HepG2 (cell line): ENCODE measurements around the gene ZNF416. TPM values are rescaled to one million over a fixed set of nuclear protein-coding genes. Genes with fewer than 3 reads are reported as not detected.
A peak's percentile ranks its signal among the peaks of the same experiment; 100 is the strongest.

Experiments used
- AGO2 ChIP-seq: fragments of 200-400 bp; formaldehyde crosslinking; optimal IDR thresholded peaks from 2 replicates; pipeline ENCODE3; 2017; ENCODE audit warnings: mild to moderate bottlenecking, low read depth, low read length, moderate library complexity
- ARHGAP35 ChIP-seq: sonication (generic); formaldehyde crosslinking; IDR thresholded peaks from 2 replicates; pipeline ENCODE4 v1.9.0; 2022; ENCODE audit warnings: mild to moderate bottlenecking, inconsistent platforms, moderate library complexity, missing genetic modification reagents, borderline replicate concordance
- KDM4B ChIP-seq: sonication (generic); formaldehyde crosslinking; IDR thresholded peaks from 2 replicates; pipeline ENCODE4 v1.4.0; 2020; ENCODE audit warnings: missing genetic modification reagents
- STAT6 ChIP-seq: sonication (generic); formaldehyde crosslinking; IDR thresholded peaks from 2 replicates; pipeline ENCODE4 v1.4.0; 2020; ENCODE audit warnings: missing genetic modification reagents, mild to moderate bottlenecking, borderline replicate concordance
- ZBTB10 ChIP-seq: sonication (generic); formaldehyde crosslinking; IDR thresholded peaks from 2 replicates; pipeline ENCODE4 v1.4.0; 2020; ENCODE audit warnings: missing genetic modification reagents, borderline replicate concordance
- ZNF569 ChIP-seq: sonication (generic); formaldehyde crosslinking; IDR thresholded peaks from 2 replicates; pipeline ENCODE4 v1.5.0; 2020; ENCODE audit warnings: mild to moderate bottlenecking, missing genetic modification reagents, moderate library complexity, borderline replicate concordance
- polyA plus RNA-seq, 8 experiments: library from polyadenylated mRNA; depleted of rRNA in 3 of 8; stranded (reverse) in 7 of 8; unstranded in 1 of 8; fragments of >200 nt; fragmentation: Illumina TruSeq in 4 of 8; extraction: Trizol in 4 of 8; gene quantifications; 2 replicates each; pipeline versions ENCODE4 v1.2.1 to v1.2.3, GENCODE V29; 2011 to 2016; ENCODE audit warnings: low read depth in 4 of 8, missing spikeins in 1 of 8, mixed read lengths in 1 of 8; ENCODE audit not compliant: insufficient read depth in 1 of 8
- total RNA-seq, 5 experiments: library from RNA; depleted of rRNA; stranded (reverse); fragments of >200 nt; fragmentation: Illumina TruSeq; extraction: Trizol; gene quantifications; 2 replicates each; pipeline ENCODE4 v1.2.3, GENCODE V29; 2016; ENCODE audit warnings: low read depth in 1 of 5
- TF ChIP-seq, protein P1 (sequence below): sonication (generic); formaldehyde crosslinking; IDR thresholded peaks from 2 replicates; pipeline ENCODE4 v1.5.0; 2020; ENCODE audit warnings: mild to moderate bottlenecking, missing genetic modification reagents, borderline replicate concordance
- TF ChIP-seq, protein P2 (sequence below): sonication (generic); formaldehyde crosslinking; IDR thresholded peaks from 2 replicates; pipeline ENCODE4; 2020; ENCODE audit warnings: missing genetic modification reagents, mild to moderate bottlenecking, borderline replicate concordance
- TF ChIP-seq, protein P3 (sequence below): sonication (generic); formaldehyde crosslinking; IDR thresholded peaks from 2 replicates; pipeline ENCODE4 v1.5.1; 2020; ENCODE audit warnings: mild to moderate bottlenecking, missing genetic modification reagents, moderate library complexity

Gene ZNF416
- total and polyA plus RNA-seq, 2 of the 13 experiments (the other 11 are each of a cell fraction or from before 2014, with no cell fraction given) = 1.5 to 5.3 TPM

GRCh38 chr19:57599761-57600383, 21.2 kb upstream of the ZNF416 start, which contains the start of gene ZNF530 (continued):
- TF ChIP-seq, protein P1, sequence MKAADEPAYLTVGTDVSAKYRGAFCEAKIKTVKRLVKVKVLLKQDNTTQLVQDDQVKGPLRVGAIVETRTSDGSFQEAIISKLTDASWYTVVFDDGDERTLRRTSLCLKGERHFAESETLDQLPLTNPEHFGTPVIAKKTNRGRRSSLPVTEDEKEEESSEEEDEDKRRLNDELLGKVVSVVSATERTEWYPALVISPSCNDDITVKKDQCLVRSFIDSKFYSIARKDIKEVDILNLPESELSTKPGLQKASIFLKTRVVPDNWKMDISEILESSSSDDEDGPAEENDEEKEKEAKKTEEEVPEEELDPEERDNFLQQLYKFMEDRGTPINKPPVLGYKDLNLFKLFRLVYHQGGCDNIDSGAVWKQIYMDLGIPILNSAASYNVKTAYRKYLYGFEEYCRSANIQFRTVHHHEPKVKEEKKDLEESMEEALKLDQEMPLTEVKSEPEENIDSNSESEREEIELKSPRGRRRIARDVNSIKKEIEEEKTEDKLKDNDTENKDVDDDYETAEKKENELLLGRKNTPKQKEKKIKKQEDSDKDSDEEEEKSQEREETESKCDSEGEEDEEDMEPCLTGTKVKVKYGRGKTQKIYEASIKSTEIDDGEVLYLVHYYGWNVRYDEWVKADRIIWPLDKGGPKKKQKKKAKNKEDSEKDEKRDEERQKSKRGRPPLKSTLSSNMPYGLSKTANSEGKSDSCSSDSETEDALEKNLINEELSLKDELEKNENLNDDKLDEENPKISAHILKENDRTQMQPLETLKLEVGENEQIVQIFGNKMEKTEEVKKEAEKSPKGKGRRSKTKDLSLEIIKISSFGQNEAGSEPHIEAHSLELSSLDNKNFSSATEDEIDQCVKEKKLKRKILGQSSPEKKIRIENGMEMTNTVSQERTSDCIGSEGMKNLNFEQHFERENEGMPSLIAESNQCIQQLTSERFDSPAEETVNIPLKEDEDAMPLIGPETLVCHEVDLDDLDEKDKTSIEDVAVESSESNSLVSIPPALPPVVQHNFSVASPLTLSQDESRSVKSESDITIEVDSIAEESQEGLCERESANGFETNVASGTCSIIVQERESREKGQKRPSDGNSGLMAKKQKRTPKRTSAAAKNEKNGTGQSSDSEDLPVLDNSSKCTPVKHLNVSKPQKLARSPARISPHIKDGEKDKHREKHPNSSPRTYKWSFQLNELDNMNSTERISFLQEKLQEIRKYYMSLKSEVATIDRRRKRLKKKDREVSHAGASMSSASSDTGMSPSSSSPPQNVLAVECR (CRISPR knock-in tag) = peak; percentile 100
- TF ChIP-seq ARHGAP35 = no peak
- no peak for TF ChIP-seq ZNF569
- TF ChIP-seq STAT6 = no peak; the same call in 1 of the 2 replicates
- TF ChIP-seq, protein P2, sequence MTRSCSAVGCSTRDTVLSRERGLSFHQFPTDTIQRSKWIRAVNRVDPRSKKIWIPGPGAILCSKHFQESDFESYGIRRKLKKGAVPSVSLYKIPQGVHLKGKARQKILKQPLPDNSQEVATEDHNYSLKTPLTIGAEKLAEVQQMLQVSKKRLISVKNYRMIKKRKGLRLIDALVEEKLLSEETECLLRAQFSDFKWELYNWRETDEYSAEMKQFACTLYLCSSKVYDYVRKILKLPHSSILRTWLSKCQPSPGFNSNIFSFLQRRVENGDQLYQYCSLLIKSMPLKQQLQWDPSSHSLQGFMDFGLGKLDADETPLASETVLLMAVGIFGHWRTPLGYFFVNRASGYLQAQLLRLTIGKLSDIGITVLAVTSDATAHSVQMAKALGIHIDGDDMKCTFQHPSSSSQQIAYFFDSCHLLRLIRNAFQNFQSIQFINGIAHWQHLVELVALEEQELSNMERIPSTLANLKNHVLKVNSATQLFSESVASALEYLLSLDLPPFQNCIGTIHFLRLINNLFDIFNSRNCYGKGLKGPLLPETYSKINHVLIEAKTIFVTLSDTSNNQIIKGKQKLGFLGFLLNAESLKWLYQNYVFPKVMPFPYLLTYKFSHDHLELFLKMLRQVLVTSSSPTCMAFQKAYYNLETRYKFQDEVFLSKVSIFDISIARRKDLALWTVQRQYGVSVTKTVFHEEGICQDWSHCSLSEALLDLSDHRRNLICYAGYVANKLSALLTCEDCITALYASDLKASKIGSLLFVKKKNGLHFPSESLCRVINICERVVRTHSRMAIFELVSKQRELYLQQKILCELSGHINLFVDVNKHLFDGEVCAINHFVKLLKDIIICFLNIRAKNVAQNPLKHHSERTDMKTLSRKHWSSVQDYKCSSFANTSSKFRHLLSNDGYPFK (CRISPR knock-in tag) = peak; percentile 77; the same call in 1 of the 2 replicates
- TF ChIP-seq, protein P3, sequence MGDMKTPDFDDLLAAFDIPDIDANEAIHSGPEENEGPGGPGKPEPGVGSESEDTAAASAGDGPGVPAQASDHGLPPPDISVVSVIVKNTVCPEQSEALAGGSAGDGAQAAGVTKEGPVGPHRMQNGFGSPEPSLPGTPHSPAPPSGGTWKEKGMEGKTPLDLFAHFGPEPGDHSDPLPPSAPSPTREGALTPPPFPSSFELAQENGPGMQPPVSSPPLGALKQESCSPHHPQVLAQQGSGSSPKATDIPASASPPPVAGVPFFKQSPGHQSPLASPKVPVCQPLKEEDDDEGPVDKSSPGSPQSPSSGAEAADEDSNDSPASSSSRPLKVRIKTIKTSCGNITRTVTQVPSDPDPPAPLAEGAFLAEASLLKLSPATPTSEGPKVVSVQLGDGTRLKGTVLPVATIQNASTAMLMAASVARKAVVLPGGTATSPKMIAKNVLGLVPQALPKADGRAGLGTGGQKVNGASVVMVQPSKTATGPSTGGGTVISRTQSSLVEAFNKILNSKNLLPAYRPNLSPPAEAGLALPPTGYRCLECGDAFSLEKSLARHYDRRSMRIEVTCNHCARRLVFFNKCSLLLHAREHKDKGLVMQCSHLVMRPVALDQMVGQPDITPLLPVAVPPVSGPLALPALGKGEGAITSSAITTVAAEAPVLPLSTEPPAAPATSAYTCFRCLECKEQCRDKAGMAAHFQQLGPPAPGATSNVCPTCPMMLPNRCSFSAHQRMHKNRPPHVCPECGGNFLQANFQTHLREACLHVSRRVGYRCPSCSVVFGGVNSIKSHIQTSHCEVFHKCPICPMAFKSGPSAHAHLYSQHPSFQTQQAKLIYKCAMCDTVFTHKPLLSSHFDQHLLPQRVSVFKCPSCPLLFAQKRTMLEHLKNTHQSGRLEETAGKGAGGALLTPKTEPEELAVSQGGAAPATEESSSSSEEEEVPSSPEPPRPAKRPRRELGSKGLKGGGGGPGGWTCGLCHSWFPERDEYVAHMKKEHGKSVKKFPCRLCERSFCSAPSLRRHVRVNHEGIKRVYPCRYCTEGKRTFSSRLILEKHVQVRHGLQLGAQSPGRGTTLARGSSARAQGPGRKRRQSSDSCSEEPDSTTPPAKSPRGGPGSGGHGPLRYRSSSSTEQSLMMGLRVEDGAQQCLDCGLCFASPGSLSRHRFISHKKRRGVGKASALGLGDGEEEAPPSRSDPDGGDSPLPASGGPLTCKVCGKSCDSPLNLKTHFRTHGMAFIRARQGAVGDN (CRISPR knock-in tag) = peak; percentile 73
- TF ChIP-seq ZBTB10 = no peak
- no peak for TF ChIP-seq KDM4B (CRISPR knock-in tag)
- no peak for TF ChIP-seq AGO2
